CD4-positive, alpha-beta T cell (primary cell): Measurements from ENCODE around the gene OR51B2. TPM values are rescaled to one million over a fixed set of nuclear protein-coding genes. Genes with fewer than 3 reads are reported as not detected.

Experiments used
- ATAC-seq: fragments of 200-7000 bp; cut with Tn5 transposase; one replicate; pipeline ENCODE4 v1.10.0; 2022; ENCODE audit warnings: mild to moderate bottlenecking; ENCODE audit not compliant: poor library complexity
- CTCF ChIA-PET: fragments of 350-600 bp; sonication (Branson Sonifier 250); formaldehyde crosslinking; loops from one replicate; lab custom pipeline; 2021; ENCODE audit warnings: antibody characterized with exemption, inconsistent platforms; lab: Charles Lee
- POLR2A ChIA-PET: fragments of 350-600 bp; sonication (Branson Sonifier 250); formaldehyde crosslinking; loops from one replicate; lab custom pipeline; 2021; ENCODE audit warnings: antibody characterized with exemption, inconsistent platforms; lab: Charles Lee
- DNase-seq, 14 experiments: peaks; one replicate each; pipeline ENCODE4 v3.0.0-alpha.2; 2013 to 2020; ENCODE audit warnings: mixed read lengths in 2 of 14
- H3K27ac ChIP-seq, 2 donors: one replicate each; pipeline versions ENCODE4 v1.5.1 to v1.7.0; 2013; ENCODE audit warnings: low read length in 2 of 2, low read depth in 1 of 2, mild to moderate bottlenecking in 1 of 2
- H3K27me3 ChIP-seq, 2 experiments: 1 replicate in 1 of 2; 2 replicates in 1 of 2; pipeline versions ENCODE4 v1.6.1 to v1.7.0; 2013; ENCODE audit warnings: low read length in 2 of 2, control low read depth in 1 of 2, mild to moderate bottlenecking in 1 of 2, moderate library complexity in 1 of 2; ENCODE audit not compliant: insufficient read depth in 2 of 2, control insufficient read depth in 1 of 2
- H3K36me3 ChIP-seq: one replicate; pipeline ENCODE4 v1.6.1; 2013; ENCODE audit warnings: low read length, control low read depth; ENCODE audit not compliant: insufficient read depth
- H3K4me1 ChIP-seq: one replicate; pipeline ENCODE4 v1.6.1; 2013; ENCODE audit warnings: low read length, control low read depth; ENCODE audit not compliant: insufficient read depth
- H3K4me3 ChIP-seq: one replicate; pipeline ENCODE4 v1.5.1; 2013; ENCODE audit warnings: mild to moderate bottlenecking, low read length, moderate library complexity
- H3K9me3 ChIP-seq, 2 experiments: 1 replicate in 1 of 2; 2 replicates in 1 of 2; pipeline versions ENCODE4 v1.6.1 to v1.7.0; 2013; ENCODE audit warnings: low read length in 2 of 2, mild to moderate bottlenecking in 2 of 2, control low read depth in 1 of 2, moderate library complexity in 1 of 2; ENCODE audit not compliant: control insufficient read depth in 1 of 2, insufficient read depth in 1 of 2
- H3K27ac Mint-ChIP-seq: one replicate; pipeline ENCODE4 v1.8.0; 2020; ENCODE audit warnings: mixed read lengths
- H3K27me3 Mint-ChIP-seq: one replicate; pipeline ENCODE4 v1.8.0; 2021; ENCODE audit warnings: mixed read lengths
- H3K36me3 Mint-ChIP-seq: one replicate; pipeline ENCODE4 v1.8.0; 2021; ENCODE audit warnings: low read depth, mixed read lengths
- H3K4me1 Mint-ChIP-seq: one replicate; pipeline ENCODE4 v1.8.0; 2021; ENCODE audit warnings: low read depth, mixed read lengths
- H3K4me3 Mint-ChIP-seq: one replicate; pipeline ENCODE4 v1.8.0; 2020; ENCODE audit warnings: mild to moderate bottlenecking, mixed read lengths
- H3K9me3 Mint-ChIP-seq: one replicate; pipeline ENCODE4 v1.8.0; 2020; ENCODE audit warnings: mixed read lengths
- CTCF ChIP-seq: fragments of 200-600 bp; IDR thresholded peaks from one replicate; pipeline ENCODE4 v1.8.0; 2022; ENCODE audit warnings: antibody characterized with exemption, mild to moderate bottlenecking
- intact Hi-C, 2 experiments: fragments of 100-400 bp; cut with DNase I in 1 of 2; cut with micrococcal nuclease in 1 of 2; formaldehyde crosslinking; loops; one replicate each; pipeline versions ENCODE4 v1.15.1 to v1.9.0; 2023 to 2025; cut with DNase I, micrococcal nuclease
- total RNA-seq, 174 experiments: library from RNA in 2 of 174; stranded (reverse) in 2 of 174; gene quantifications; one replicate each; pipeline ENCODE4 v1.2.3 and lab custom pipeline; 2021 to 2026

The OR51B2 gene
- total RNA-seq, 2 experiments from 2014 or later = not detected

- H3K27ac Mint-ChIP-seq = no peak overlapping the region
- Histone ChIP-seq H3K4me3 (no peak overlapping the region), H3K27ac (no peak overlapping the region), H3K27me3 (no peaks in the 10 kb centered on the region), H3K9me3 (no peaks in the 10 kb centered on the region), H3K36me3 (no peaks in the 10 kb centered on the region), H3K4me1 (no peaks in the 10 kb centered on the region)
- ATAC-seq = no peak
- CTCF ChIA-PET = no interaction called here
- intact Hi-C loops = no loop called here
- no peak for DNase-seq
- TF ChIP-seq CTCF = no peak
- POLR2A ChIA-PET = no interaction called here
- no peaks in the 10 kb centered on the region for H3K27me3 Mint-ChIP-seq
- H3K36me3 Mint-ChIP-seq = no peaks in the 10 kb centered on the region
- H3K4me3 Mint-ChIP-seq = no peak overlapping the region
- no peaks in the 10 kb centered on the region for H3K9me3 Mint-ChIP-seq
- no peaks in the 10 kb centered on the region for H3K4me1 Mint-ChIP-seq
Observed at GRCh38 chr11:5286351-5286750, 37.7 kb downstream of the OR51B2 start.

DNA sequence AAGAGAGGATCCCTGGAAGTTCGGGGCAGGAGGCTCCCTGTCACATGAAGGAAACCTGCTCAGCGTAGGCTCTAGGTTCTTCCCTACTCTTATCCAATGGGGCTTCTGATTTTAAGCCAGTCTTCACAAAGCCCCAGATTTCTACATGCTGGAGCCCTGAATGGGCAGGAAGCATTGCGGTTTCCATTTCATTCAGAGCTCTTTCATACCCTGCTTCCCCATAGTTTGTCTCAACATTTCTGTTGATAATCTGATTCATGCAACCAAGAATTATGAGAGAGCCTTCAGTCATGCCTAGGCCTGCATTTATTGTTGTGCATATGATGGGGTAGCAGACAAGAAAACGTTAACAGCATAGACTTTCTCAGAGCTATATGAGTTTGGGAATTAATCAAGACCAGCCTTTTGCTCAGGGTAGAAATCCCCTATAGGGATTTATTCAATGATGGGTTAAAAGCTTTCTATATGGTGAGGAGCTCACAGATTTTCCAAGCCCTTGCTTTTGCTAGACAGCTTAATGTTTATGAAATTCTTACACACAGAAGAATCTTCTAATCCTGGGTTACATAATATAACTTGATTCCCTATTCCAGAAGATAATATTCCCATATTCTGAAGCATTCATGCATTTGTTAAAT, 38.3 kb downstream of the OR51B2 start:
- no peaks in the 10 kb centered on the region for H3K27me3 Mint-ChIP-seq
- H3K9me3 Mint-ChIP-seq = no peaks in the 10 kb centered on the region
- TF ChIP-seq CTCF = no peak
- H3K4me3 Mint-ChIP-seq = no peak overlapping the region
- no peak overlapping the region for H3K4me3 ChIP-seq
- POLR2A ChIA-PET = no interaction called here
- H3K27ac ChIP-seq = no peak overlapping the region
- H3K27ac Mint-ChIP-seq = no peak overlapping the region
- DNase-seq (no peak), ATAC-seq (no peak)
- no peaks in the 10 kb centered on the region for H3K36me3 Mint-ChIP-seq
- no peaks in the 10 kb centered on the region for H3K9me3 ChIP-seq
- no peaks in the 10 kb centered on the region for H3K36me3 ChIP-seq
- H3K27me3 ChIP-seq = no peaks in the 10 kb centered on the region
- CTCF ChIA-PET = no interaction called here
- intact Hi-C loops = no loop called here
- H3K4me1 Mint-ChIP-seq = no peaks in the 10 kb centered on the region
- H3K4me1 ChIP-seq = no peaks in the 10 kb centered on the region

DNA sequence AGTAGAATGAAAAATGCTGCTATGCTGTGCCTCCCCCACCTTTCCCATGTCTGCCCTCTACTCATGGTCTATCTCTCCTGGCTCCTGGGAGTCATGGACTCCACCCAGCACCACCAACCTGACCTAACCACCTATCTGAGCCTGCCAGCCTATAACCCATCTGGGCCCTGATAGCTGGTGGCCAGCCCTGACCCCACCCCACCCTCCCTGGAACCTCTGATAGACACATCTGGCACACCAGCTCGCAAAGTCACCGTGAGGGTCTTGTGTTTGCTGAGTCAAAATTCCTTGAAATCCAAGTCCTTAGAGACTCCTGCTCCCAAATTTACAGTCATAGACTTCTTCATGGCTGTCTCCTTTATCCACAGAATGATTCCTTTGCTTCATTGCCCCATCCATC, 39.5 kb downstream of the OR51B2 start:
- TF ChIP-seq CTCF = no peak
- H3K36me3 Mint-ChIP-seq = no peaks in the 10 kb centered on the region
- CTCF ChIA-PET = no interaction called here

More for the DNA sequence above, 39.5 kb downstream of the OR51B2 start:
- no peaks in the 10 kb centered on the region for H3K27me3 ChIP-seq
- H3K27ac Mint-ChIP-seq = no peak overlapping the region
- DNase-seq = no peak
- no peaks in the 10 kb centered on the region for H3K4me1 Mint-ChIP-seq
- intact Hi-C loops = no loop called here
- POLR2A ChIA-PET = no interaction called here
- no peaks in the 10 kb centered on the region for H3K9me3 Mint-ChIP-seq
- H3K4me3 ChIP-seq = no peak overlapping the region
- no peaks in the 10 kb centered on the region for H3K27me3 Mint-ChIP-seq
- H3K36me3 ChIP-seq = no peaks in the 10 kb centered on the region
- ATAC-seq = no peak
- H3K9me3 ChIP-seq = no peaks in the 10 kb centered on the region
- H3K4me1 ChIP-seq = no peaks in the 10 kb centered on the region
- no peak overlapping the region for H3K27ac ChIP-seq
- no peak overlapping the region for H3K4me3 Mint-ChIP-seq
